ENCODE data around the gene IL24.

DNA sequence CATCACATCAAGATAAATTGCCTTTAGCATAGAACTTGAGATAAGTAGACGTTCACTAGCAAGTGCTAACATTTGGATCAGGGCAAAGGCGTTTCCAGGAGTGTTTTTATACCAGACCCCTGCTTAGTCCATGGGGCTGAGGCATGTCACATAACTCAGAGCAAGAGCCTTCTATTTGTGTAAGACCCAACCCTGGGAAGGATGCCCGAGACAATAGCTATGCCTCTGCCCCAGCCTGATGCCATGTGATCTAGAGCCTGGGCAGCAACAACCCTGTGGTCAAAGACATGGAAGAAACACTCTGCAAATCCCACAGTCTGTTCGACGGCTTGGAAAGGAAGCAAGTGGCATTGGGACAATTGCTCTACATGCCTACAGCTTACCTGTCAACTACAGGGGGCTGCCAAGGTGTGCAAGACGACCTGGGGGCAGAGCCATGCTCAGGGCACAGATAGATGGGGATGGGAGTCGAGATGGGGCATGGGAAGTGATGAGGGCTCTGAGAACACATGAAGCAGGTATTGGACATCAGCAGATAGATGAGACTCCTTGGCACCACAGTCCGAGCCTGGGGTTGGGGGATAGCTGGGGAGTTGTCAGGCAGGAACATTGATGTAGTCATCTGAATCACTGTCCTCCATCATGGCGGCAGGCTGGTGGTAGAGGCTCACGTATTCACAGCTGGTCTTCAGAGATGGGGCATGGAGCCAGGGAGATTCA is 7.3 kb downstream of the IL24 start:
- TF ChIP-seq, protein P1, sequence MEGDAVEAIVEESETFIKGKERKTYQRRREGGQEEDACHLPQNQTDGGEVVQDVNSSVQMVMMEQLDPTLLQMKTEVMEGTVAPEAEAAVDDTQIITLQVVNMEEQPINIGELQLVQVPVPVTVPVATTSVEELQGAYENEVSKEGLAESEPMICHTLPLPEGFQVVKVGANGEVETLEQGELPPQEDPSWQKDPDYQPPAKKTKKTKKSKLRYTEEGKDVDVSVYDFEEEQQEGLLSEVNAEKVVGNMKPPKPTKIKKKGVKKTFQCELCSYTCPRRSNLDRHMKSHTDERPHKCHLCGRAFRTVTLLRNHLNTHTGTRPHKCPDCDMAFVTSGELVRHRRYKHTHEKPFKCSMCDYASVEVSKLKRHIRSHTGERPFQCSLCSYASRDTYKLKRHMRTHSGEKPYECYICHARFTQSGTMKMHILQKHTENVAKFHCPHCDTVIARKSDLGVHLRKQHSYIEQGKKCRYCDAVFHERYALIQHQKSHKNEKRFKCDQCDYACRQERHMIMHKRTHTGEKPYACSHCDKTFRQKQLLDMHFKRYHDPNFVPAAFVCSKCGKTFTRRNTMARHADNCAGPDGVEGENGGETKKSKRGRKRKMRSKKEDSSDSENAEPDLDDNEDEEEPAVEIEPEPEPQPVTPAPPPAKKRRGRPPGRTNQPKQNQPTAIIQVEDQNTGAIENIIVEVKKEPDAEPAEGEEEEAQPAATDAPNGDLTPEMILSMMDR (IDR thresholded peaks at IDR 0.05): no peak
- no peak for TF ChIP-seq POLR2A (IDR thresholded peaks at IDR 0.05)
